GM18511 (cell line): ENCODE data around the gene GPR3.
A peak's percentile ranks its signal among the peaks of the same experiment; 100 is the strongest.

Experiments
- ATAC-seq: cut with Tn5 transposase; IDR thresholded peaks from one replicate; pipeline ENCODE4 v1.9.1; 2021; ENCODE audit warnings: mild to moderate bottlenecking, moderate library complexity; ENCODE audit not compliant: unreplicated experiment

GPR3 gene

DNA sequence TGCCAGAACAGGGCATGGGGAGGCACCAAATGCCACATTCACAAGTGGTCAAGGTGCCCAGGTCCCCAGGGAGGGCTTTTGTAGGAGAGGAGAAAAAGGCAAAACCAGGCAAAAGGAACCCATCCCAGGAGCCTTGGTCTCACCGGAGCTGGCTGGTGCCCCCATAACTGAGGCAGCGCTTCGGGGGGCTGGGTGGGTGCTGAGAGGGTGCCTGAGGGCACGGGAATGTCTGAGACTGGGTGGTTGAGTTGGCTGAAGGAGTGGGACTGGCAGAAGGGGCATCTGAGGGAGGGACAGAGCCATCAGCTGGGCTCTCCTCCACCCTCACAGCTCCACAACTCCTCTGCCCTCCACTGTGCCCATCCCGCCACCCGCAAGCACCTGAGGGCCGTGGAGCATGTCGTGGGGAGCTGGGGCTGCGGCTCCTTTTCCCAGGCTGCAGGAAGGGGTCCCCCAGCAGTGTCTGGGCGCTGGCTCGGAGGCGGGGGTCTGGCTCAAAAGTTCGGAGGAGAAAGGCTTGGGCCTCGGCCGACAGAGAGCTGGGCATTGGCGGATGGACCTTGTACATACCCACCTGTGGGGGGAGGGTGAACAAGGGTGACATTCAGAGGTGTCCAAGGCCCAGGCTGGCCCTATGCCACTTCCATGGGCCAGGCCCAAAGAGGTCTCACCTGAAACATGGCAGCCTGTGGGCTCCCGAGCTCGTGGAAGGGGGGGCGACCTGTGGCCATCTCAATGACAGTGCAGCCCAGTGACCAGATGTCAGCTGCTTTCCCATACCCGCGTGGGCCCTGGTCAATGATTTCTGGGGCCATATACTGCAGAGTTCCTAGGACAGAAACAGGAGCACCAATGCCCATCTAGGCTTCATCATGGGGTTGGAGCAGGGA lies 34.1 kb upstream of the GPR3 start:
- no peak for ATAC-seq

DNA sequence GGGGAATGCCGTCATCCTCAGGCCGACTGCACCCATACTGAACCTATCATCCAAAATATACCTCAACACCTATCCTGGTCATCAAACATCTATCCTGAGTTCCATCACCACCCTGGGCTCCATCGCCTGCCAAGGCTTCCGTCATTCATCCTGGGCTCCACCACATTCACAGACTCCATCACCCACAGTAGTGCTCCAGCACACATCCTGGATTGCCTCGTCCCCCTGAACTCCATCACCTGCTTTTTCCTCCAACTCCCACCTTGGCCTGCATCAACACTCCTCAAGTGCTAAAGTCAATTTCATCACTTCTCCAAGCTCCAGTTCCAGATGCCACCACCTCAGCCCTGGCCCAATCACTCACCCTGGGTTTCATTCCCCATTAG lies 33.5 kb upstream of the GPR3 start:
- no peak for ATAC-seq

DNA sequence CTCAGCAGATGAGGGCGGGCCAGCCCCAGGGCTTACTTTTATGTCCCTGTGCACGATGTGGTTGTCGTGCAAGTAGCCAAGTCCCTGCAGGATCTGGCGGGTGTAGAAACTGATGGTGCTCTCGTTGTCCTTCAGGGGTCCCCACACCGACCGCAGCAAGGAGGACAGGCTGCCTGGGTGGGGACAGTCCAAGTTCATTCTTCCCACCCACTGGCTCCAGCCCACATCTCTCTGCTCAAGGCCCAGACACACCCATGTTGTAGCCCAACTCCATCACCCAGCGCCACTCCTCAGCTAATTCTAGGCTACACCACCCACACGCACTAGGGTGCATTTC lies 32.6 kb upstream of the GPR3 start:
- ATAC-seq, result no peak

DNA sequence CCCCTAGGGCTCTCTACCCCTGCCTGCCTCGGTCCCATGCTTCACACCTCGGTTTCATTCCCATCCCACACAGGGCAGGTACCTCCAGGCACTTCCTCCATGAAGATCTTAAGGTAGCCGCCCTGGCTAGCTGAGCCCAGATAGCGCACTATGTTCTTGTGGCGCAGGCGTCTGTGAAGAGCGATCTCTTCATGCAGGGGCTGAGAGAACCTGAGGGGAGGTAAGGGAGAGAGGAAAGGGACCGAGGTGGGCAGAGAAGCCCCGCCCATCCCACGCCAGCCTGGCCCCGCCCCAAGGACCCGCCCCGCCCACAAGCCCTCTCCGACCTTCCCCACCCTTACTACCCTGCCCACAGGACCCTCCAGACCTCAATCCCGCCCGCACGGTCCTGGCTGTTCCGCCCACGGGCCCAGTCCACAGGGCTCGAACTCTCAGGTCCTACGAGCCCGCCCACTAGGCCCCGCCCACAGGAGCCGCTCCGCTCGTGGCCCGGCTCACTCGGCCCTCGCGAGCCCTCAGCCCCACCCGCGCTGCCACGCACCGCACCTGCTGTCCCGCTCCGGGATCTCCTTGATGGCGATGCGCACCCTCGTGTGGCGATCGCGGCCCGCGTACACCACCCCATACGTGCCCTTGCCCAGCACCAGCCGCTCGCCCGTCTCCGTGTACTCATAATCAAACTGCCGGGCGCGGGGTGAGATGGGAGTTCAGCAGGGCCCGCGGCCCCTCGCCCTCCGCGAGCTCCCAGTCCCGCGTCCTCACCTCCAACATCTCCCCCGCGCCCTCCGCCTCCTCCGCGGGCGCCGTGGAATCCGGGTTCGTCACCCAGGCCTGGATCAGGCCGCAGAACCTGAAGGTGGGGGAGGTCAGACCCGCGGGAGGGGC lies 32.0 kb upstream of the GPR3 start:
- no peak for ATAC-seq

DNA sequence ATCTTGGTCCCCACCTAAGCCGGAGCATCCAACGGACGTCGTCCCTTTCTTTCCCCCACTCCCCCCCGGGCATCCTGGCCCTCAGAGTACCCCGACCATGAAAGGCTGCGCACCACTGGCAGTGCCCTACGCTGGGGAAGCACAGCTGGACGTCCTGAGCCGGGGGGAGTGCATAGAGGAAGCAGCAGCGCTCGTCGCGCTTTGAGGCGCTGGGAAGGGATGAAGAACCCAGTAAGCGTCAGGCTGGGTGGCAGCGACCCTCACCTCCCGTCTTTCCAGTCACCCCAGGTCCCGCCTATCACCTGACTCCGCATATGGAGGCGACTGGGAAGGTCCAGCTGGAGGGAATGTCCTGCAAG lies 31.4 kb upstream of the GPR3 start:
- ATAC-seq, result no peak

DNA sequence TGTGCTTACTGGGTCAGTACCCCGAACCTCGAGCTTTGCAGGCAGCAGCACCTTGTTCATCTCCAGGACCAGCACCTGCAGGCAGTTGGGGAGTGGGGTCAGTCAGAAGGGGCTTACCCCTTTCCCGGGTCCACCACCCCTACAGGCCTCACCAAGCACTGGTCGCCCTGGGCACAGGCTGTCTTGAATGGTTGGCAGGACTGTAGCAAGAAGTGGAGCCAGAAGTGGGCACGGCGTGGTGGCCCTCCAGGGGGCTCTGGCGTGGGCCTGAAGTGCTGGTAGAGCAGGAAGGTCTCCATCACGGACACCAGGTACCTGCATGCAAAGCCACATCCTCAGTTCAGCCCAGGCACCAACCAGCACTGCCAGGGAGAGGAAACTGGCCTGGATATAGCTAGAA lies 30.9 kb upstream of the GPR3 start:
- ATAC-seq, result no peak

DNA sequence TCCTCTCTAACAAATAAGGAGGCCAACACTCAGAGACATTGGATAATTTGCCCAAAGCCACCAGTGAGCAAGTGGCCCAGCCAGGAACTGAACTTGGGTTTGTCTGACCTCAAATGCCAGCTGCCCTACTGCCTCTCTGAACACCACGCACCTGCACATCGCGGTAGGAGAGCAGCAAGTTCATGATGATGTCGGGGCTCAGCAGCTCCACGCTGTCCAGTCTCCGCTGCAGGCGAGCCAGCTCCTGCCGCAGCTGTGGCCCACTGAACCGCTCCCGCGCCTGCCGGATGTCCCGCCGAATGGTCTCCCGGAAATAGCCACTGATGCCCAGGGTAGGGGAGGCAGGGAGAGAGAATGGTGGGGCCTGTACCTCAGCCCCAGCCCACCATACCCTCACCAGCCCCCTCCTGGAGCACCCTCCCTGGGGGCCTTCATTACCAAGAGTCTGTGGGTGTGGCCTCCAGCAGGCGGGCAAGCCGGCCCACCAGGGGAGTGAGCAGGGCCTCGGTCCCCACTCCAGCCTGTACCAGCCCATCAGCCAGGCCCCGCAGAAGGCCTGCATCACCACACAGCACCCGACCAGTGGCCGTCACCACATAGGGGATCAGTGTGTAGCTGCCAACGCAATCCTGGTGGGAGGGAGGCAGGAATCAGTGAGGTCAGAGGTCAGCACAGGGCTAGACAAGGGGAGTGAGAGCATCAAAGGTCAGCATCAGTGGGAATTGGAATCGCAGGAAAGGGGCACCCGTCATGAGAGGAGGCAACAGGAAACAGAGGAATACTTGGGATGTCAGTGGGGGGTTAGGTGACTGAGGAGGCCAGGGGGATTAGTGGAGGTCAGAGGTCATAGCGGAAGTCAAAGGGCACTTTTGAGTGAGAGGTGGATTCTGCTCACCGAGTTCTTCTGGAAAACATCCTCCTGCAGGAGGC lies 28.4 kb upstream of the GPR3 start:
- no peak for ATAC-seq

DNA sequence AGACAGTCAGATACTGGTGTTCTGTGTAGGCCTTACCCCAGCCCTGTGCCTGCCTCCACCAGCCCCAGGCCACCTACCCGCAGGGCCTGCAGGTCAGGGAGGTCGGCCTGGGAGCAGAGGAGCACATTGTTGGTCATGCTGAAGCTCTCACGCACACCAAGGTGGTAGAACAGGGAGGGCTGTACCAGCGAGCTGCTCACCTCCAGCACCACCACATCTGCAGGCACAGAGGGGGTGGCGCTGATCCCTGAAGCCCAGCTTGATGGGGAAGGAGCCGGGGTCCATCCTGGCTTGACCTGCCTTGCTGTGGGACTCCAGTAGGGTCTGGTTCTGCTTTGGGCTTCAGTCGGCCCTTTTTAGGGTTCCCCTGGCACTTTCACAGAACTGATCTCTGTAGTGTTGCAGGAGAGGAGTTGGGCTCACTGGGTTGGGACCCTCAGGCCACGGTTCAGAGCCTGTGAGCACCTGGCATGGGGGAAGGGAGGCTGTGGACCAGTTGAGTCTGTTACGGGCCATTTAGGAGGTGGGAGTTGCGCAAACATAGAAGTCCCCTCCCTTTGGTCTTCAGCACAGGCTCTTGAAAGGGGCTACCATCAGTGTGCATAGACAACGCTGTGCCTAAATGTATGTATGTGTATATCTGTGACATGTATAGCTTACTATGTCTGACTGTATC lies 27.6 kb upstream of the GPR3 start:
- no peak for ATAC-seq

DNA sequence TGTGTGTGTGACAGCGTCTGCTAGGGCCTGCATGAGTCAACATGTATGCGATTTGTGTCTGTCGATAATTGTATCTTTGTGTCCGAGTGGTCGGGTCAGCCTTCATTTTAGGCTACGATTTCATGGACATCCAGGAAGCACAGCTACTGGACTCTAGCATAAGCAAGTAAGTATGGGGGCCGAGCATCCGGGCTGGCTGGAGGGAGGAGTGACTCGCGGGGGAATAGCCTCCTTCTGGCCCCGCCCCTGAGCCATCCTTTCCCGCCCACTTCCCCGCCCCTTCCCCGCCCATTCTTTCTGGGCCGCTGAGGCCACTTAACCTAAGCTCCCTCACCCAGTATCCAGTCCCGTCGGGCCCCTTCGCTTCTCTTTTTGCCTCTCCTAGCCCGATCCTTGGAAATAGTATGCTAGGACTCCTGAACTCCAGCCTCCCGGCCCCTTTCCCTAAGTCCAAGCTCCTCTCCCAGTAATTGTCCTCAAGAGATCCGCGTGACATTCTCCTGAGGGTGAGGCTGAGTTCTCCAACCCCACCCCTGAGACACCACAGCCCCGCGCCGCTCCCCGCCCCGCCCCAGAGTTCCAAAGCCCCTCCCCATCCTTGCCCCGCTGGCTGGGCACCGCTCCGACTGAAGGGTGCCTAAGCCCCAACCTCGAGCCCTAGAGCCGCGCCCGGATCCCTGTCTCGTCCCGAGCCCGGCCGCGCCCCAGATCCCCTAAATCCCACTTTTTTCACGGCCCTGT lies 26.9 kb upstream of the GPR3 start:
- peak; percentile 48 for ATAC-seq

DNA sequence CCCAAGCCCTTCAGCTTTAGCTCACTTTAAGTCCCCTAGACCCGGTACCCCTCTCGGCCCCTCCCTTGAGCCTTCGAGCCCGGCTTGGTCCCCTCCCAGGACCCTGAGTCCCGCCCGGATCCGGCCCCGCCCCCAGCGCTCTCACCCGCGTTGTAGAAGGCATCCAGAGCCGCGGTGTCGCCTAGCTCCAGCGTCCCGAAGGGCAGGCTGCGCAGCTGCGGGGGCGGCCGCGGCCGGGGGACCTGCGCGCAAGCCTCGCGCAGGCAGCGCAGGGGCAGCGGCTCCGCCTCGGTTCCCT lies 26.4 kb upstream of the GPR3 start:
- peak; percentile 38 for ATAC-seq

DNA sequence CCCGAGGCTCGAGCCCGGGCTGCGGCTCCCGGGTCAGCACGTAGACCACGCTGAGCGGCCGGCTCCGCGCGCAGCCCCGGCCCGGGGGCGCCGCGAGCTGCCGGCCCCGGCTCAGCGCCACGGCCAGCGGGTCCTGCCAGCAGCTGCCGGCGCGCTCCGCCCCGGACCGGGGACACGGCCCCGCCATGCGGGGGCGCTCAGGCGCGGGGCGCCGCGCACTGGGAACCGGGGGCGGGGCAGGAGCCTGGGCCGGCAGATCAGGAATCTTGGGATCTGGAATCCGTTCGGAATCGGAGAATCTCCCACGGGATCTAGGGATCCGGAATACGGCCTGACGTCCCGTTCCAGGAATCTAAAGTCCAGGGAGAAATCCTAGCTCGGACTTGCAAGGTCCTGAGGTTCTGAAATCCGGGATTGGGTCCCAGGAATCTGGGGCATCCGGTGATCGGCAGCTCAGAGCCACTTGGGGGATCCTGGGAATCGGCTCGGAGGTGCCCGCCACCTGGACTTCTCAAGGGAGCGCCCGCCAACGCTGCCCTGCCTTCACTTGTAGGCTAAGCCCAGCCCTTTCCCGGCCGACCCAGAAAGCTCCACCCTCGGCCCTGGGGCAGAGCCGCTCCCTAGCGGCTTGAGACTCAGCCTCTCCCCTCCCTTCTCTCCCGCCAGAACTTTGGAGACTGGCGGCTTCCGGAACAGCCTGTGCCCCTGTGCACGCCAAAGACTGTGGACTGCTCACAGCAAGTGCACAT lies 25.8 kb upstream of the GPR3 start, which contains the start of gene MAP3K6:
Gene MAP3K6, minus strand, starts transcription at position 551 of the 749 bp plus-strand sequence. Its CDS starts 364 bp downstream, at position 187.
- peak; percentile 38 for ATAC-seq

DNA sequence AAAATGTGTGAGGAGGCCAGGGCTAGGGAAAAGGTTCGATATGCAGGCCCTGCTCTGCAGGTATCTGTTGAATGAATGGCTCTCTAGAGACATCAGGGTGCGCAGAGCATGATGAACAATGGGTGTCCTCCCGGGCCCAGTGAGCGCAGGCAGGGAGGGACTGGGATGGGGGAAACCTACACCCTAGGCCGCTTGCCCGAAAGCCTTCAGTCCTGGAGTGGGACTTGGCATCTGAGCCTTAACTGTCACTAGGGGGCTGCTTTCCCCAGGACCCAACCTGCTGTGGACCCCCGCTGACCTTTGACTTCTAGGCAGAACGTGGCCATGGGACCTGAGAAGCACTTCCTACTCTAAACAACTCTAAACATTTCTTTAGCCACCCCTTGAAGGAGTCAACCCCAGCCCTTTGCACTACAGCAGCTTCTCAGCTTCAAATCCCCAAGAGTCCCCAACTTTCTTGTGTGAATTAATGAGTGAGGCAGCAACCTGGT lies 25.2 kb upstream of the GPR3 start:
- no peak for ATAC-seq

DNA sequence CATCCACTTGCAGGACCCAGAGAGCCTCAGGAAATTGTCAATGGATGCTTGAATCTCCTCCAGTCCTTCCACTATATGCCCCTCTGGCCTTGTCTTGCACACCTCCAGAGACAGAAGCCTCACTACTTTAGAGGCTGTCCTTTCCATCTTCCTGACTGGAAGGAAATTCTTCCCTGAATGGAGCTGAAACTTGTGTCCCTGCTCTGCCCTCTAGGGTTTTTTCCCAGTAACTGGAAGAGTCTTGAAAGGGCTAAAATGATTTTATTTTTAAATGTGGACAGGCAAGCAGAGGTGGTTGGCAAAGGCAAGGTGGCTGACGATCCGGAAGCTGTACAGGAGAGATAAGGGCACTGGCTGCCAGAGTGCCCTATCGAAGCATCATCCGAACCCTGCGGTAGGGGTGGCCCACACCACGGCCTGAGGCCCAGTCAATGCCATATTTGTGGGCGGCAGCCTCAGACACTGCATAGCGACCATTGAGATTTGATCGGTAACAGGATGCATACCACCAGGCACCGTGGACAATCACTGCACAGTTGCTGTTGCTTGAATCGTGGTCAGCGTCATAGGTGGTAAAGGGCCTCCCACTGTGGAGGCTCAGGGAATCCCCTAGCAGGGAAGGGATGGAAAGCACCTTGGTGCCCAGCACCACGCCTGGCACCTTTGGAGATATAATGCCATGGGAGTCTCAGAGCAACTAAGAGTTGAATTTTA lies 23.4 kb upstream of the GPR3 start:
- no peak for ATAC-seq

DNA sequence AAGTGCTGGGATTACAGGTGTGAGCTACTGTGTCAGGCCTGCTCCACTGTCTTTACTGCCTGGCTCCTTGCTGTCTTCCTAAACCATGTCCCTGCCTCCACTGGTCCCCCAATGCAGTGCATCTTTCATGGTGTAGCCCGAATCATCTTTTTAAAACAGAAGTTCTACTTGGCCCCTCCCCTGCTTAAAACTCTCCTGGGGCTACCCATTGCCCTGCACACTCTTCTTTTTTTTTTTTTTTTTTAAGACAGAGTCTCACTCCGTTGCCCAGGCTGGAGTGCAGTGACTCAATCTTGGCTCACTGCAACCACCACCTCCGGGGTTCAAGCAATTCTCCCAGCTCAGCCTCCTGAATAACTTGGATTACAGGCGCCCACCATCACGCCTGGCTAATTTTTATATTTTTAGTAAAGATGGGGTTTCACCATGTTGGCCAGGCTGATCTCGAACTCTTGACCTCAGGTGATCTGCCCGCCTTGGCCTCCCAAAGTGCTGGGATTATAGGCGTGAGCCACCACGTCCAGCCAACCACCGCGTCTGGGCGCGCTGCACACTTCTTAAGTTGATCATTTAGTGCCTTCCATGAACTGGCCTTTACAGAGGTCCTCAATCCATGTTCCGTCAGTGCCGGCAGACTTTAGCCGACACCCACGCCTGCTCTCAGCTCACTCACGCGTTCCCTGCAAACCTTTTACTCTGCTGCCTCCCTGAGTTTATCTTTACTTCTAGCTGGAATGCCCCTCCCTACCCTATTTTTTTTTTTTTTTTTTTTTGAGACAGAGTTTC lies 20.2 kb upstream of the GPR3 start:
- ATAC-seq, result no peak

DNA sequence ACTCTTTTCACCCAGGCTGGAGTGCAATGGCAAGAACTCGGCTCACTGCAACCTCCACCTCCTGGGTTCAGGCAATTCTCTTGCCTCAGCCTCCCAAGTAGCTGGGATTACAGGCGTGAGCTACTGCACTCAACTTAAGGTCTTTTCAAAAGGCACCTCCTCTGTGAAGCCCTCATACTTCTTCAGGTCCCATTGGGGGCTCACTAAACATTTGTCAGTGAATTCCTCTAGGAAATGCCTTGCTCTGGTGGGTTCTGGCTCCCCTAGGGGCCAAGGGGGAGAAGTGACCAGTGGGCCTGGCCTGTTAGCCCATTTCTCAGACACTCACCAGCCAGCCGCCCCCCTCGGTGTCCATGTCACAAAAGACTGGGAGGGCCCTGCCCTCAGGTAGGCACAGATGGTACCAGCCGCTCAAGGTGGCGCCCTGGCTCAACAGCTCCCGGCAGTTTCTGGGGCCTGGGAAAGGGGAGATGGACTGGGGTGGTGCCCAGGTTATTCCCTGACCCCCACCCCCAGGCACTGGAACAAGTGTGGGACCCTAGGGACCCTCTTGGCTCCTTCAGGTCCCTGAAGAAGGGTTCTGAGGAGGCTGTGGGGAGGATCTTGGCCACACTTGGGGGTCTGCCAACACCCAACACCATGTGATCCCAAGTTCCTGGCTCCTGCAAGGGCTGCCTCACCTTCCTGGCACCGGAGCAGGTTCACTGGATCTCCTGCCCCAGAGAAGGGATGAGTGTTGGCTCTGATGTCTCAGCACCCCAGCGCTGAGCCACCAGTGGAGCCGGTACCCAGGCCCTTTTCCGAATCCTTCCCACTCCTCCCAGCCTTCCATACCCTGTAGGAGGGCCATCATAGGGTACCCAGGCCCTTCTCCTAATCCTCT lies 19.4 kb upstream of the GPR3 start:
- ATAC-seq, result no peak

DNA sequence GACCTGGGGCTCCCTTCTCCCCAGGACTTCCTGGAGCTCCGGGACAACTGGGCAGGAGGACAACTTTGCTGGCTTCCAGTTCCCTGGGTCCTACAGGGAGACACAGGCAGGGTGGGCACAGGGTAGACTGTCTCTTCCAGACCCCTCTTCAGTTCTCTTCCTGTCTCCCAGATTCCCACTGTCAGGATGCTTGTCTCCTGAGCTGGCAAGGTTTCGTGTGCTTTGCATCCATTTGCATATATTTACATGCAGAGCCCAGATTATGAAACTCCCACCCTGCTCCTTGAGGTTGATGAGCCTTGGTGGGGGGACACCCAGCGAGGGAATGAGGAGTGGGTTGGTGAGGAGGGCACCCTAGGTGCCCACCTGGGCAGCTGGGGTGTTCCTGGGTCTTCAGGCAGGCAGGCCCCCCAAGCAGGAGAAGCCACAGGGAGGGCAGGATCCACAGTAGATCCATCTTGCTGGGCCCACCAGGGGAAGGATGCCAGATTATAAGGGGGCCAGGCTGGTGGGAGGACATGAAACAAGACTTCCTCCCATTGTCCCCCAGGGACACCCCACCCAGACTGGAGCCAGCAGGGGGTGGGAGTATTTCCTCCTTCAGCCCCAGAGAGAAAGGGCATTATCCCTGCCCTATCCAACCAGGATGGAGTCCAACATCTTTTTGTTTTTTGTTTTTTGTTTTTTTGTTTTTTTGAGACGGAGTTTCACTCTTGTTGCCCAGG lies 17.9 kb upstream of the GPR3 start, which contains the start of gene FCN3:
Gene FCN3, minus strand, starts transcription at position 463 of the 725 bp plus-strand sequence. Its CDS starts 6 bp downstream, at position 457.
- ATAC-seq, result no peak
